Smooth muscle cell (in vitro differentiated cells): ENCODE results near the gene ARHGAP32. TPM values are rescaled to one million over a fixed set of nuclear protein-coding genes. Genes with fewer than 3 reads are reported as not detected.

Source experiments
- DNase-seq: peaks from one replicate; lab custom pipeline; 2025; ENCODE audit not compliant: unreplicated experiment; lab: John Stamatoyannopoulos, UW
- H2AFZ ChIP-seq: fragments of 200-600 bp; sonication (generic); 2 replicates; pipeline ENCODE4 v1.6.0; 2016; ENCODE audit warnings: antibody characterized with exemption, low read depth, mild to moderate bottlenecking
- H3F3A ChIP-seq: fragments of 200-600 bp; sonication (generic); 2 replicates; pipeline ENCODE4 v1.6.0; 2017; ENCODE audit warnings: antibody characterized with exemption, low read depth
- H3K27ac ChIP-seq: fragments of 200-600 bp; sonication (generic); 2 replicates; pipeline ENCODE4 v1.5.1; 2016; ENCODE audit warnings: low read depth, mild to moderate bottlenecking
- H3K27me3 ChIP-seq: fragments of 200-600 bp; sonication (generic); 2 replicates; pipeline ENCODE4 v1.6.1; 2016; ENCODE audit warnings: low read depth, mild to moderate bottlenecking
- H3K36me3 ChIP-seq: fragments of 200-600 bp; sonication (generic); 2 replicates; pipeline ENCODE4 v1.5.1; 2016; ENCODE audit warnings: low read depth
- H3K4me1 ChIP-seq: fragments of 200-600 bp; sonication (generic); 2 replicates; pipeline ENCODE4 v1.5.1; 2016; ENCODE audit warnings: low read depth
- H3K4me2 ChIP-seq: fragments of 200-600 bp; sonication (generic); 2 replicates; pipeline ENCODE4 v1.6.0; 2016; ENCODE audit warnings: mild to moderate bottlenecking
- H3K4me3 ChIP-seq: fragments of 200-600 bp; sonication (generic); 2 replicates; pipeline ENCODE4 v1.5.1; 2016; ENCODE audit warnings: mild to moderate bottlenecking
- H3K79me2 ChIP-seq: fragments of 200-600 bp; sonication (generic); 2 replicates; pipeline ENCODE4 v1.6.0; 2016; ENCODE audit warnings: low read depth, mild to moderate bottlenecking
- H3K9ac ChIP-seq: fragments of 200-600 bp; sonication (generic); 2 replicates; pipeline ENCODE4 v1.6.0; 2016; ENCODE audit warnings: low read depth
- H3K9me3 ChIP-seq: fragments of 200-600 bp; sonication (generic); replicated peaks from 2 replicates; pipeline ENCODE4 v1.5.1; 2016; ENCODE audit warnings: low read depth
- H4K20me1 ChIP-seq: fragments of 200-600 bp; sonication (generic); 2 replicates; pipeline ENCODE4 v1.6.0; 2016; ENCODE audit warnings: low read depth
- WGBS: methylation state at CpG from one replicate; pipeline ENCODE4 v1.1.7; 2016; ENCODE audit warnings: low lambda C conversion rate; 5-methylcytosine and 5-hydroxymethylcytosine counted together
- polyA plus RNA-seq: library from polyadenylated mRNA; unstranded; fragments of >200 nt; fragmentation: Nextera tagmentation; extraction: Ambion mirVana; gene quantifications from 2 replicates; pipeline ENCODE4 v1.2.1, GENCODE V29; 2016
- total RNA-seq: library from RNA; depleted of rRNA; stranded (reverse); fragments of >200 nt; gene quantifications from 2 replicates; pipeline ENCODE4 v1.2.3, GENCODE V29; 2014
- TF ChIP-seq, protein P1 (sequence below): fragments of 200-600 bp; sonication (generic); IDR thresholded peaks from 2 replicates; pipeline ENCODE4 v1.5.1; 2017; ENCODE audit warnings: borderline replicate concordance, mild to moderate bottlenecking, antibody characterized with exemption; ENCODE audit not compliant: insufficient read depth, poor library complexity, severe bottlenecking

The ARHGAP32 gene
- total and polyA plus RNA-seq, 2 experiments from 2014 or later = 8.8 to 17.8 TPM

DNA sequence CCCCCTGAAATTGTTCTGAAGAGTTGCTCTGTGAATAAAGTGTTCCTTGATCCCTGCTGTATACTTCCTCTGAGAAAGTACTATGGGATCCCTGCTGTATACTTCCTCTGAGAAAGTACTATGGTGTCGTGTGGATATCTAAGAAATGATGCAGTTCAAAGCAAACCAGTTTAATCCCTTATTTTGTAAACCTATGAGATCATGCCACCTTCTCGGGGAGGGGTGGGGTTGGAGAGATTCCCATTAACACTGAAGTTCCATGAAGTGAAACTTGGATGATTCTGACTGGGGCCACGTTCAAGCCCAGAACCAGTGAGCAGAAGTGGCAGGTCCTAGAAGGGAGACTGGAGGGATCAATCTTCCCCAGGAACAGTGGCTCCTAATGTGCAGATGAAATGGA, 236.5 kb downstream of the ARHGAP32 start:
- Histone ChIP-seq H3F3A (no peaks in the 10 kb centered on the region), H3K27me3 (peaks cover 12% of the 10 kb centered on the region), H4K20me1 (no peaks in the 10 kb centered on the region), H3K4me1 (no peaks in the 10 kb centered on the region), H3K27ac (no peak overlapping the region), H3K9ac (no peak overlapping the region), H3K9me3 (no peaks in the 10 kb centered on the region), H3K36me3 (no peaks in the 10 kb centered on the region), H3K79me2 (no peaks in the 10 kb centered on the region), H3K4me3 (no peak overlapping the region), H2AFZ (no peak overlapping the region), H3K4me2 (no peak overlapping the region)
- WGBS = 54% methylated on average over 3 of the region's 3 CpGs
- TF ChIP-seq, protein P1, sequence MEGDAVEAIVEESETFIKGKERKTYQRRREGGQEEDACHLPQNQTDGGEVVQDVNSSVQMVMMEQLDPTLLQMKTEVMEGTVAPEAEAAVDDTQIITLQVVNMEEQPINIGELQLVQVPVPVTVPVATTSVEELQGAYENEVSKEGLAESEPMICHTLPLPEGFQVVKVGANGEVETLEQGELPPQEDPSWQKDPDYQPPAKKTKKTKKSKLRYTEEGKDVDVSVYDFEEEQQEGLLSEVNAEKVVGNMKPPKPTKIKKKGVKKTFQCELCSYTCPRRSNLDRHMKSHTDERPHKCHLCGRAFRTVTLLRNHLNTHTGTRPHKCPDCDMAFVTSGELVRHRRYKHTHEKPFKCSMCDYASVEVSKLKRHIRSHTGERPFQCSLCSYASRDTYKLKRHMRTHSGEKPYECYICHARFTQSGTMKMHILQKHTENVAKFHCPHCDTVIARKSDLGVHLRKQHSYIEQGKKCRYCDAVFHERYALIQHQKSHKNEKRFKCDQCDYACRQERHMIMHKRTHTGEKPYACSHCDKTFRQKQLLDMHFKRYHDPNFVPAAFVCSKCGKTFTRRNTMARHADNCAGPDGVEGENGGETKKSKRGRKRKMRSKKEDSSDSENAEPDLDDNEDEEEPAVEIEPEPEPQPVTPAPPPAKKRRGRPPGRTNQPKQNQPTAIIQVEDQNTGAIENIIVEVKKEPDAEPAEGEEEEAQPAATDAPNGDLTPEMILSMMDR = no peak
- no peak for DNase-seq

DNA sequence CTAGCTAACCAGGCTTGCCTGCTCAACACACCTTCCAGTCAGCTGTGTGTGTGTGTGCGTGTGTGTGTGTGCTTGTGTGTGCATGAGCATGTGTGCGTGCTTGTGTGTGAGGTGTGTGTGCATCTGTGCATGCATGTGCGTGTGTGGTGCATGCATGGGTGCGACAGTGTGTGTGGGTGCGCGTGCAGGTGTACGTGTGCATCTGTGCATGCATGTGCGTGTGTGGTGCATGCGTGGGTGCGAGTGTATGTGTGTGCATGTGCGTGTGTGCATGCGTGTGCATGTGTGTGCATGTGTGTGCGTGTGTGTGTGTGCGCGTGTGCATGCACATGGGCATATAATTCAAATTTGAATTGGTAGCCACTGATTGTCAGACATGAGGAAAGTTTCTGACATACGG, 239.0 kb downstream of the ARHGAP32 start:
- WGBS = 89% methylated on average over 16 of the region's 16 CpGs
- Histone ChIP-seq H3K4me2 (no peak overlapping the region), H3K27me3 (peaks cover 12% of the 10 kb centered on the region), H3K79me2 (no peaks in the 10 kb centered on the region), H3K36me3 (no peaks in the 10 kb centered on the region), H3K9ac (no peak overlapping the region), H3K27ac (no peak overlapping the region), H4K20me1 (no peaks in the 10 kb centered on the region), H3F3A (no peaks in the 10 kb centered on the region), H3K9me3 (no peaks in the 10 kb centered on the region), H3K4me3 (no peak overlapping the region), H3K4me1 (no peaks in the 10 kb centered on the region), H2AFZ (no peak overlapping the region)
- TF ChIP-seq, protein P1 = no peak
- DNase-seq = no peak

DNA sequence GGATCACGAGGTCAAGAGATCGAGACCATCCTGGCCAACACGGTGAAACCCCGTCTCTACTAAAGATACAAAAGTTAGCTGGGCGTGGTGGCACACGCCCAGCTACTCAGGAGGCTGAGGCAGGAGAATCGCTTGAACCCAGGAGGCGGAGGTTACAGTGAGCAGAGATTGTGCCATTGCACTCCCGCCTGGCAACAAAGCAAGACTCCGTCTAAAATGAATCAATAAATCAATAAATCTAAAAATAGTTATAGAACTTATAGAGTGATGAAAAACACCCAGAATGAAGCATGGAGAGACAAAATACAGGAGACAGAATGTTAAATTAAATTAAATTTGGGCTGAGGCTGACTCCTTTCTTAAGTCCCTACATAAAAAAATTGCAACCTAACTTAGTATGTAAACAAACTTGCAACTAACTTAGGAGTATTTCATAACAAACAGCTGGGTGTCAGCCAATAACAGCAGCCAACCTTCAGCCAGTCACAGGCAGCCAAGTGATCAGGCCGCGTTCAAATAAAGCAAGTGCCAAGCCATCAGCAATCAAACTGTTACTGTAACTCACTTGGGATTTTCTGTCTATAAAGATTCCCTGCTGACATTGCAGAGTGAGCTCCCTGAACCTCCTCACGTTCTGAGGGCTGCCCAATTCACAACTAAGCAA, 242.2 kb downstream of the ARHGAP32 start:
- Histone ChIP-seq H3K4me3 (no peak overlapping the region), H3K36me3 (no peaks in the 10 kb centered on the region), H3K79me2 (no peaks in the 10 kb centered on the region), H3K27ac (no peak overlapping the region), H3K4me2 (no peak overlapping the region), H3K27me3 (peaks cover 12% of the 10 kb centered on the region), H3K9me3 (no peaks in the 10 kb centered on the region), H4K20me1 (no peaks in the 10 kb centered on the region), H3K9ac (no peak overlapping the region), H2AFZ (no peak overlapping the region), H3F3A (no peaks in the 10 kb centered on the region), H3K4me1 (no peaks in the 10 kb centered on the region)
- WGBS = 90% methylated on average over 13 of the region's 13 CpGs
- TF ChIP-seq, protein P1 = no peak
- DNase-seq = no peak

DNA sequence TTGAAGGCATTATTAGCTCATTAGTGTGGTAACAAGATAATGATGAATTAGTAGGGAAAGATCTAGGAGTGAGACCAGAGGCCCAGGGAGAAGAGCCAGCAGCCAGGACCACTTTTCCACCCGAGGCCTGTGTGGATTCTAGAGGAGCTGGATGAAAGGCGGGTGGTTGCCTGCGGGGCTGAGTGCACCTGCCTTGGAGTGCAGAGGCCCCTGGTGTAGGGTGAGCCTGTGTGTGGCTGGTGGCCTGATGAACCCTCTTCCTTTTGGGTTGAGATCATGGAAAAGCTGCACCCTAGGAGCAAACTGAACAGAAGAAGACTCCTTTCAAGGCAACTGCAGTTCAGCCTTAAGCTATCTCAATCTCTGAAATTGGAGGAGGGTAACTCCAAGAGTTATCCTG, 243.5 kb downstream of the ARHGAP32 start:
- H3K4me2 ChIP-seq = no peak overlapping the region
- no peaks in the 10 kb centered on the region for H3K9me3 ChIP-seq
- H2AFZ ChIP-seq = no peak overlapping the region
- no peak for DNase-seq
- H4K20me1 ChIP-seq = no peaks in the 10 kb centered on the region
- H3K79me2 ChIP-seq = no peaks in the 10 kb centered on the region
- H3K27ac ChIP-seq = no peak overlapping the region
- no peaks in the 10 kb centered on the region for H3K4me1 ChIP-seq
- no peaks in the 10 kb centered on the region for H3F3A ChIP-seq
- no peak overlapping the region for H3K9ac ChIP-seq
- H3K4me3 ChIP-seq = no peak overlapping the region
- 32% methylated on average over 3 of the region's 3 CpGs for WGBS
- TF ChIP-seq, protein P1 = no peak
- H3K36me3 ChIP-seq = no peaks in the 10 kb centered on the region
- peaks cover 6% of the 10 kb centered on the region for H3K27me3 ChIP-seq
